Panc1 (cell line): Measurements from ENCODE around the gene ADM2. TPM values are rescaled to one million over a fixed set of nuclear protein-coding genes. Genes with fewer than 3 reads are reported as not detected.

Source experiments
- ATAC-seq: fragments of 200-7000 bp; cut with Tn5 transposase; 2 replicates; pipeline ENCODE4 v1.9.1; 2020; ENCODE audit warnings: mild to moderate bottlenecking, moderate library complexity
- BruUV-seq: library from RNA; stranded (reverse); fragments of 400-500 nt; replicated peaks from 2 replicates; lab custom pipeline; 2021; lab: Mats Ljungman, UMichigan
- CTCF ChIA-PET: fragments of 300-600 bp; sonication (Branson Sonifier 250); formaldehyde crosslinking; loops from one replicate; lab custom pipeline; 2022; ENCODE audit warnings: antibody characterized with exemption; lab: Charles Lee
- POLR2A ChIA-PET: fragments of 300-600 bp; sonication (Branson Sonifier 250); formaldehyde crosslinking; loops from one replicate; lab custom pipeline; 2022; ENCODE audit warnings: antibody characterized with exemption; lab: Charles Lee
- DNase-seq: peaks from one replicate; pipeline ENCODE4 v3.0.0-alpha.2; 2010; ENCODE audit warnings: low read depth, low spot score
- H3K27ac ChIP-seq: 2 replicates; pipeline ENCODE4 v1.5.1; 2011; ENCODE audit warnings: mild to moderate bottlenecking, low read length, inconsistent platforms
- H3K27me3 ChIP-seq: fragments of 200-500 bp; sonication (Bioruptor generic); 2 replicates; pipeline ENCODE4 v1.6.0; 2014; ENCODE audit warnings: low read length, inconsistent platforms; ENCODE audit not compliant: control insufficient read depth, insufficient read depth
- H3K36me3 ChIP-seq: fragments of 200-500 bp; sonication (Bioruptor generic); 2 replicates; pipeline ENCODE4 v1.5.1; 2014; ENCODE audit warnings: inconsistent platforms, mild to moderate bottlenecking, low read length, moderate library complexity; ENCODE audit not compliant: control insufficient read depth, insufficient read depth
- H3K4me1 ChIP-seq: 2 replicates; pipeline ENCODE4 v1.5.1; 2011; ENCODE audit warnings: inconsistent platforms, mild to moderate bottlenecking, low read length, moderate library complexity; ENCODE audit not compliant: control insufficient read depth, insufficient read depth
- H3K4me3 ChIP-seq, 2 experiments: 2 replicates each; pipeline ENCODE4 v1.5.1; 2011 to 2012; ENCODE audit warnings: low read depth in 2 of 2, low read length in 2 of 2, mild to moderate bottlenecking in 2 of 2, inconsistent platforms in 1 of 2, moderate library complexity in 1 of 2
- H3K9me3 ChIP-seq: fragments of 200-500 bp; sonication (Bioruptor generic); 2 replicates; pipeline ENCODE4 v1.5.1; 2014; ENCODE audit warnings: low read depth, mild to moderate bottlenecking, inconsistent platforms, low read length, moderate library complexity; ENCODE audit not compliant: control insufficient read depth, insufficient read depth
- CTCF ChIP-seq: fragments of 450-650 bp; IDR thresholded peaks from 2 replicates; pipeline ENCODE4 v1.5.1; 2017; ENCODE audit warnings: mild to moderate bottlenecking
- POLR2AphosphoS5 ChIP-seq: IDR thresholded peaks from 2 replicates; pipeline ENCODE4 v1.6.1; 2012; ENCODE audit warnings: mild to moderate bottlenecking, low read depth, low read length, moderate library complexity
- REST ChIP-seq, 2 experiments: IDR thresholded peaks; 2 replicates each; pipeline ENCODE4 v1.6.1; 2011 to 2012; ENCODE audit warnings: low read depth in 2 of 2, control low read depth in 1 of 2, low read length in 1 of 2, mild to moderate bottlenecking in 1 of 2, moderate library complexity in 1 of 2; ENCODE audit not compliant: insufficient read depth in 1 of 2
- SIN3A ChIP-seq: IDR thresholded peaks from 2 replicates; pipeline ENCODE4 v1.6.1; 2012; ENCODE audit warnings: low read depth, mild to moderate bottlenecking, low read length, moderate library complexity, borderline replicate concordance; ENCODE audit not compliant: insufficient read depth
- TCF7L2 ChIP-seq: IDR thresholded peaks from 2 replicates; pipeline ENCODE4 v1.6.1; 2011; ENCODE audit warnings: mild to moderate bottlenecking, low read depth, low read length, inconsistent platforms
- in situ Hi-C: cut with HindIII; loops from 2 replicates; pipeline ENCODE4 v1.10.0; 2016; ENCODE audit warnings: low sequenced_read_pairs, low pct_unique_long_range_greater_than_20kb
- intact Hi-C: fragments of 100-400 bp; cut with micrococcal nuclease; formaldehyde crosslinking; loops from one replicate; pipeline ENCODE4 v1.10.0; 2022; ENCODE audit not compliant: unreplicated experiment
- total RNA-seq: library from RNA; stranded (reverse); gene quantifications from one replicate; pipeline ENCODE4 v1.2.1, GENCODE V29; 2021; ENCODE audit not compliant: unreplicated experiment

Gene ADM2
- total RNA-seq, 1 experiment from 2014 or later = 3.9 TPM

- ATAC-seq (0 out of 2 replicates have a peak, but pooled peaks have one; percentile 36), DNase-seq (no peak)
- H3K4me1 ChIP-seq = peaks cover 13% of the 10 kb centered on the region
- BruUV-seq = TSS peak; percentile 87
- no peaks in the 10 kb centered on the region for H3K9me3 ChIP-seq
- H3K27ac ChIP-seq = no peak overlapping the region
- peak; percentile 82 for TF ChIP-seq TCF7L2
- no peak for TF ChIP-seq REST (IDR thresholded peaks at IDR 0.05; ENCODE audit: insufficient read depth in 1 of 2, low read depth in 2 of 2, low read length in 1 of 2)
- peak; percentile 38; the same call in 1 of the 2 replicates for TF ChIP-seq POLR2AphosphoS5
- intact Hi-C loops = no loop called here
- H3K27me3 ChIP-seq = no peaks in the 10 kb centered on the region
- no peak overlapping the region for H3K4me3 ChIP-seq
- in situ Hi-C loops = no loop called here
- H3K36me3 ChIP-seq = no peaks in the 10 kb centered on the region
- POLR2A ChIA-PET = no interaction called here
- CTCF ChIA-PET = no interaction called here
Observed at GRCh38 chr22:50485221-50486131, 4.1 kb downstream of the ADM2 start.

DNA sequence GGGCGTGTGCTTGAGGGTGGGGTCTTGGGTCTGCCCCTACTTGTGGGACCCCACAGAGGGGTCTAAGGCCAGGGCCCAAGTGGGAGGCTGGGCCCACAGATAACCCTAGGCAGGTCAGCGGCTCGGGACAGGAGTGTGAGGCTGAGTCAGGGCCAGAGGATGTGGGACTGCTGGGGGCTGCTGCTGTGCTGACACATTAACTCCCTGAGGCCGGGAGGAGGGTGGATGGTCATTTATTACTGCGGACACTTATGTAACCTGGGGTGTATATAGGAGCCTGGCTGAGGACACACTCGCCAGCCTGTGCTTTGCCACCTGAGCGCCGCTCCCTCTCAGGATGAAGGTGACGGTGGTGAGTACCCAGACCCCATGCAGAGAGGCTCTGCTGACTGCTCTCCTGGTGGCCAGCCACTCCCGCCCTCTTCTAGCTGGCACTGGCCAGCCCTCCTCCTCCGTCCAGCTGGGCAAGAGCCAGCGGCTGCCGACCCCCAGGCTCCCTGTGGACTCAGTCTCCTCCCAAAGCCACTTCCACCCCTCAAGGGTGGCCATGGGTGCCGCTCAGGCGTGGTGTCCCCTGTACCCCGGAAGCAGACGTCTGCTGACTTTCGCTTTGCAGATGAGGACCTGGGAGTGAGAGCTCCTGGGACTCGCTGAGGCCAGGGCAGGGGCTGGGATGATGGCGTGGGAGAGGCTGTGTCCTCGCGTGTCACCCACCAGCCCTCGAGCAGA, 5.4 kb downstream of the ADM2 start, which contains the start of gene MIOX:
Gene MIOX (plus strand): TSS at position 299 of the 729 bp plus-strand sequence. CDS start 39 bp downstream, at position 338.
- Histone ChIP-seq H3K9me3 (no peaks in the 10 kb centered on the region), H3K36me3 (no peaks in the 10 kb centered on the region), H3K27ac (no peak within 1 kb of the TSS), H3K27me3 (no peaks in the 10 kb centered on the region), H3K4me3 (no peak within 1 kb of the TSS), H3K4me1 (peaks cover 13% of the 10 kb centered on the region)
- DNase-seq (no peak), ATAC-seq (peak; percentile 68)
- ChIA-PET CTCF (no interaction called here), POLR2A (no interaction called here)
- in situ Hi-C loops (no loop called here), intact Hi-C loops (no loop called here)
- no peak for TF ChIP-seq POLR2AphosphoS5
- no peak for TF ChIP-seq SIN3A
- TF ChIP-seq TCF7L2 = no peak
- TF ChIP-seq CTCF = no peak
- TF ChIP-seq REST (IDR thresholded peaks at IDR 0.05; ENCODE audit: insufficient read depth in 1 of 2, low read depth in 2 of 2, low read length in 1 of 2) = no peak
- BruUV-seq = no TSS peak
